ENCODE data around the gene FAM187B. TPM values are rescaled to one million over a fixed set of nuclear protein-coding genes. Genes with fewer than 3 reads are reported as not detected.

The FAM187B gene
- total and polyA plus RNA-seq, 2 experiments from 2014 or later, result 0.23 TPM; not detected in 1

- TF ChIP-seq ZNF462 (CRISPR knock-in tag; IDR thresholded peaks at IDR 0.05), result no peak
- TF ChIP-seq EZH2 (IDR thresholded peaks at IDR 0.05; ENCODE audit: low read depth, unreplicated experiment), result no peak
- no peak for TF ChIP-seq JUNB (IDR thresholded peaks at IDR 0.05; ENCODE audit: unreplicated experiment)
- TF ChIP-seq POLR2AphosphoS5 (IDR thresholded peaks at IDR 0.05; ENCODE audit: low read depth), result no peak
- TF ChIP-seq CTCF (conservative IDR thresholded peaks at IDR 0.05; ENCODE audit: low read depth in 2 of 2), result no peak
Observed at GRCh38 chr19:35225951-35226350, 2.6 kb downstream of the FAM187B start (continued).

GRCh38 chr19:35224681-35225571 is 3.6 kb downstream of the FAM187B start:
- Mint-ChIP-seq H3K9me3 (peaks cover 8% of the 10 kb centered on the region; the same call in 1 of the 3 replicates), H3K27ac (no peak overlapping the region), H3K4me3 (no peak overlapping the region), H3K4me1 (peaks cover 17% of the 10 kb centered on the region), H3K27me3 (ENCODE audit: insufficient read depth, low read depth, poor library complexity) (peaks cover 18% of the 10 kb centered on the region), H3K36me3 (ENCODE audit: low read depth) (peaks cover 5% of the 10 kb centered on the region; the same call in 1 of the 3 replicates)
- DNase-seq (ENCODE audit: low spot score) (peak; percentile 76), ATAC-seq (peak; percentile 85)
- no peaks in the 10 kb centered on the region for H3K4me1 ChIP-seq (ENCODE audit: insufficient read depth)
- no peak overlapping the region for H3K27ac ChIP-seq (ENCODE audit: low read depth)
- H3K36me3 ChIP-seq (ENCODE audit: insufficient read depth), result no peaks in the 10 kb centered on the region; the same call in 1 of the 2 replicates
- no peaks in the 10 kb centered on the region for H3F3A ChIP-seq (replicated peaks; ENCODE audit: low read depth)
- H3K79me2 ChIP-seq (replicated peaks; ENCODE audit: insufficient read depth), result no peaks in the 10 kb centered on the region
- H3K4me2 ChIP-seq, result peak overlapping the region; percentile 79
- H4K20me1 ChIP-seq (replicated peaks; ENCODE audit: insufficient read depth), result no peaks in the 10 kb centered on the region
- H3K4me3 ChIP-seq, result peak overlapping the region; percentile 50; the same call in 1 of the 2 replicates
- no peaks in the 10 kb centered on the region for H3K27me3 ChIP-seq (ENCODE audit: insufficient read depth)
- peaks cover 10% of the 10 kb centered on the region; the same call in 1 of the 2 replicates for H3K9me2 ChIP-seq (ENCODE audit: insufficient read depth)
- H2AFZ ChIP-seq, result peak overlapping the region; percentile 96
- TF ChIP-seq REST (IDR thresholded peaks at IDR 0.05; ENCODE audit: unreplicated experiment) (no peak), EZH2phosphoT487 (IDR thresholded peaks at IDR 0.05; ENCODE audit: unreplicated experiment) (no peak), STAT1 (IDR thresholded peaks at IDR 0.05; ENCODE audit: unreplicated experiment) (no peak), EZH2 (IDR thresholded peaks at IDR 0.05; ENCODE audit: low read depth, unreplicated experiment) (no peak), ZNF114 (CRISPR knock-in tag; IDR thresholded peaks at IDR 0.05) (no peak), JUNB (IDR thresholded peaks at IDR 0.05; ENCODE audit: unreplicated experiment) (no peak), POLR2AphosphoS5 (IDR thresholded peaks at IDR 0.05; ENCODE audit: low read depth) (0 out of 2 replicates have a peak, but pooled peaks have one; percentile 14), ETS1 (IDR thresholded peaks at IDR 0.05) (no peak)
